DND-41 (cell line): ENCODE measurements around the gene ATR.
A peak's percentile ranks its signal among the peaks of the same experiment; 100 is the strongest.

Experiments
- ATAC-seq: fragments of 200-7000 bp; cut with Tn5 transposase; 3 replicates; pipeline ENCODE4 v1.9.1; 2021; ENCODE audit warnings: low read depth; ENCODE audit not compliant: insufficient read depth
- DNase-seq: peaks from one replicate; pipeline ENCODE4 v3.0.0-alpha.2; 2020
- H2AFZ ChIP-seq: 2 replicates; pipeline ENCODE4 v1.6.0; 2012; ENCODE audit warnings: low read depth, low read length
- H3K27ac ChIP-seq: 2 replicates; pipeline ENCODE4 v1.5.1; 2012; ENCODE audit warnings: low read length, inconsistent platforms
- H3K27me3 ChIP-seq: fragments of 200-600 bp; sonication (generic); 2 replicates; pipeline ENCODE4 v1.6.0; 2012; ENCODE audit warnings: low read length, mild to moderate bottlenecking, inconsistent platforms; ENCODE audit not compliant: insufficient read depth, poor library complexity
- H3K36me3 ChIP-seq: 2 replicates; pipeline ENCODE4 v1.5.1; 2012; ENCODE audit warnings: low read length, inconsistent platforms; ENCODE audit not compliant: insufficient read depth
- H3K4me1 ChIP-seq: 2 replicates; pipeline ENCODE4 v1.5.1; 2012; ENCODE audit warnings: mild to moderate bottlenecking, low read length; ENCODE audit not compliant: insufficient read depth
- H3K4me2 ChIP-seq: 2 replicates; pipeline ENCODE4 v1.6.0; 2012; ENCODE audit warnings: mild to moderate bottlenecking, moderate library complexity, low read length, inconsistent platforms; ENCODE audit not compliant: insufficient read depth
- H3K4me3 ChIP-seq, 2 experiments: fragments of 200-600 bp in 1 of 2; shearing (Covaris generic) in 1 of 2; 2 replicates each; pipeline ENCODE4 v1.5.1; 2012 to 2016; ENCODE audit warnings: inconsistent platforms in 2 of 2, low read length in 2 of 2, mild to moderate bottlenecking in 2 of 2, low read depth in 1 of 2, moderate library complexity in 1 of 2
- H3K79me2 ChIP-seq: 2 replicates; pipeline ENCODE4 v1.6.0; 2012; ENCODE audit warnings: low read length, inconsistent platforms; ENCODE audit not compliant: insufficient read depth
- H3K9ac ChIP-seq: 2 replicates; pipeline ENCODE4 v1.6.0; 2012; ENCODE audit warnings: low read depth, mild to moderate bottlenecking, inconsistent platforms, low read length, moderate library complexity
- H3K9me3 ChIP-seq: 2 replicates; pipeline ENCODE4 v1.5.1; 2012; ENCODE audit warnings: low read length, moderate library complexity, mild to moderate bottlenecking, inconsistent platforms; ENCODE audit not compliant: insufficient read depth, severe bottlenecking
- H4K20me1 ChIP-seq: 2 replicates; pipeline ENCODE4 v1.6.0; 2012; ENCODE audit warnings: low read length; ENCODE audit not compliant: insufficient read depth
- CTCF ChIP-seq: IDR thresholded peaks from 2 replicates; pipeline ENCODE4 v1.5.1; 2012; ENCODE audit warnings: borderline replicate concordance, low read length, moderate library complexity, mild to moderate bottlenecking; ENCODE audit not compliant: poor library complexity, severe bottlenecking; ENCODE audit errors: extremely low read depth
- EZH2 ChIP-seq: IDR thresholded peaks from 3 replicates; pipeline ENCODE4 v1.6.1; 2012; ENCODE audit warnings: borderline replicate concordance, low read depth, mild to moderate bottlenecking, moderate library complexity, low read length, inconsistent platforms; ENCODE audit not compliant: severe bottlenecking

Gene ATR

GRCh38 chr3:142596726-142597088 is 18.2 kb upstream of the ATR start:
- Histone ChIP-seq H3K4me3 (peak overlapping the region; percentile 82 to 93), H3K4me1 (peaks cover 29% of the 10 kb centered on the region), H3K79me2 (peaks cover 19% of the 10 kb centered on the region), H2AFZ (peak overlapping the region; percentile 89), H3K4me2 (peak overlapping the region; percentile 83), H3K9ac (peak overlapping the region; percentile 66), H3K9me3 (no peaks in the 10 kb centered on the region), H3K27ac (peak overlapping the region; percentile 83), H4K20me1 (no peaks in the 10 kb centered on the region; the same call in 1 of the 2 replicates), H3K36me3 (peaks cover 4% of the 10 kb centered on the region; the same call in 1 of the 2 replicates), H3K27me3 (no peaks in the 10 kb centered on the region)
- no peak for TF ChIP-seq CTCF
- TF ChIP-seq EZH2 = no peak
- ATAC-seq (peak; percentile 5; the same call in 1 of the 3 replicates), DNase-seq (no peak)

GRCh38 chr3:142595951-142596725 is 17.6 kb upstream of the ATR start, which contains the start of gene PLS1:
PLS1 (plus strand) TSS chr3:142596393; CDS start chr3:142664238, 67,845 bp downstream.
- Histone ChIP-seq H3K9me3 (no peaks in the 10 kb centered on the region), H3K27ac (peak within 1 kb of the TSS; percentile 83), H2AFZ (peak within 1 kb of the TSS; percentile 89), H4K20me1 (no peaks in the 10 kb centered on the region; the same call in 1 of the 2 replicates), H3K4me3 (peak within 1 kb of the TSS; percentile 82 to 93), H3K36me3 (peaks cover 4% of the 10 kb centered on the region; the same call in 1 of the 2 replicates), H3K79me2 (peaks cover 19% of the 10 kb centered on the region), H3K4me1 (peaks cover 29% of the 10 kb centered on the region), H3K9ac (peak within 1 kb of the TSS; percentile 66), H3K27me3 (no peaks in the 10 kb centered on the region), H3K4me2 (peak within 1 kb of the TSS; percentile 83)
- ATAC-seq (peak; percentile 88), DNase-seq (peak; percentile 91)
- TF ChIP-seq EZH2 (no peak), CTCF (peak; percentile 11)

- DNase-seq (no peak), ATAC-seq (no peak)
- H3K4me2 ChIP-seq = peak overlapping the region; percentile 83
- H3K4me3 ChIP-seq = peak overlapping the region; percentile 82 to 93
- TF ChIP-seq CTCF (no peak), EZH2 (no peak)
- peaks cover 29% of the 10 kb centered on the region for H3K4me1 ChIP-seq
- H3K79me2 ChIP-seq = peaks cover 19% of the 10 kb centered on the region
- H3K36me3 ChIP-seq = peaks cover 4% of the 10 kb centered on the region; the same call in 1 of the 2 replicates
- H3K27ac ChIP-seq = peak overlapping the region; percentile 83
- H4K20me1 ChIP-seq = no peaks in the 10 kb centered on the region; the same call in 1 of the 2 replicates
- no peaks in the 10 kb centered on the region for H3K27me3 ChIP-seq
- peak overlapping the region; percentile 89 for H2AFZ ChIP-seq
- peak overlapping the region; percentile 66 for H3K9ac ChIP-seq
- no peaks in the 10 kb centered on the region for H3K9me3 ChIP-seq
These were observed 17.0 kb upstream of the ATR start for GRCh38 chr3:142595581-142595950.
